ENCODE results near the gene KLHL35.

DNA sequence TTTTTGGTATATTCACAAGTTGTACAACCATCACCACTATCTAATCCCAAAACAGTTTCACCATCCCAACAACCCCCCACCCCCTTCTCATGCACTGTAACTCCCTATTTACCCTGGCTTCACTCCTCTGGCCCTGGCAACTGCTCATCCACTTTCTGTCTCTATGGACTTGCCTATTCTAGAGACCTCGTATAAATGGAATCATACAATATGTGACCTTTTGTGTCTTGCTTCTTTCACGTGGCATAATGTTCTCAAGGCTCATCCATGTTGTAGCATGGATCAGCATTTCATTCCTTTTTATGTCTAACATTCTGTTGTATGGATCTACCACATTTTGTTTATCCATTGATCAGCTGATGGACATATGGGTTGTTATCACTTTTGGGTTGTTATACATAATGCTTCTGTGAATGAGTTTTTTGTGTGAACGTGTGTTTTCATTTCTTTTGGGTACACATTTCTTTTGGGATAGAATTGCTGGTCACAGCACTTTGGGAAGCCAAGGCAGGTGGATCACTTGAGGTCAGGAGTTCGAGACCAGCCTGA is 46.7 kb upstream of the KLHL35 start:
- TF ChIP-seq, protein P1, sequence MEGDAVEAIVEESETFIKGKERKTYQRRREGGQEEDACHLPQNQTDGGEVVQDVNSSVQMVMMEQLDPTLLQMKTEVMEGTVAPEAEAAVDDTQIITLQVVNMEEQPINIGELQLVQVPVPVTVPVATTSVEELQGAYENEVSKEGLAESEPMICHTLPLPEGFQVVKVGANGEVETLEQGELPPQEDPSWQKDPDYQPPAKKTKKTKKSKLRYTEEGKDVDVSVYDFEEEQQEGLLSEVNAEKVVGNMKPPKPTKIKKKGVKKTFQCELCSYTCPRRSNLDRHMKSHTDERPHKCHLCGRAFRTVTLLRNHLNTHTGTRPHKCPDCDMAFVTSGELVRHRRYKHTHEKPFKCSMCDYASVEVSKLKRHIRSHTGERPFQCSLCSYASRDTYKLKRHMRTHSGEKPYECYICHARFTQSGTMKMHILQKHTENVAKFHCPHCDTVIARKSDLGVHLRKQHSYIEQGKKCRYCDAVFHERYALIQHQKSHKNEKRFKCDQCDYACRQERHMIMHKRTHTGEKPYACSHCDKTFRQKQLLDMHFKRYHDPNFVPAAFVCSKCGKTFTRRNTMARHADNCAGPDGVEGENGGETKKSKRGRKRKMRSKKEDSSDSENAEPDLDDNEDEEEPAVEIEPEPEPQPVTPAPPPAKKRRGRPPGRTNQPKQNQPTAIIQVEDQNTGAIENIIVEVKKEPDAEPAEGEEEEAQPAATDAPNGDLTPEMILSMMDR (IDR thresholded peaks at IDR 0.05) = no peak
- no peak for TF ChIP-seq POLR2A (IDR thresholded peaks at IDR 0.05)
- TF ChIP-seq POLR2AphosphoS5 (IDR thresholded peaks at IDR 0.05) = no peak
